Astrocyte of the cerebellum (primary cell): ENCODE data around the gene INTS6.

Source experiments
- DNase-seq: peaks from one replicate; pipeline ENCODE4 v3.0.0-alpha.2; 2011; ENCODE audit warnings: low read depth
- H3K4me3 ChIP-seq: 2 replicates; pipeline ENCODE4 v1.5.1; 2011; ENCODE audit warnings: mild to moderate bottlenecking, low read depth, low read length, moderate library complexity
- in situ Hi-C: cut with HindIII; loops from 2 replicates; pipeline ENCODE4 v1.10.0; 2017; ENCODE audit warnings: low sequenced_read_pairs
- TF ChIP-seq, protein P1 (sequence below): IDR thresholded peaks from 2 replicates; pipeline ENCODE4 v1.5.1; 2012; ENCODE audit warnings: low read length, low read depth, moderate library complexity, mild to moderate bottlenecking; ENCODE audit errors: missing control alignments

Gene INTS6

DNA sequence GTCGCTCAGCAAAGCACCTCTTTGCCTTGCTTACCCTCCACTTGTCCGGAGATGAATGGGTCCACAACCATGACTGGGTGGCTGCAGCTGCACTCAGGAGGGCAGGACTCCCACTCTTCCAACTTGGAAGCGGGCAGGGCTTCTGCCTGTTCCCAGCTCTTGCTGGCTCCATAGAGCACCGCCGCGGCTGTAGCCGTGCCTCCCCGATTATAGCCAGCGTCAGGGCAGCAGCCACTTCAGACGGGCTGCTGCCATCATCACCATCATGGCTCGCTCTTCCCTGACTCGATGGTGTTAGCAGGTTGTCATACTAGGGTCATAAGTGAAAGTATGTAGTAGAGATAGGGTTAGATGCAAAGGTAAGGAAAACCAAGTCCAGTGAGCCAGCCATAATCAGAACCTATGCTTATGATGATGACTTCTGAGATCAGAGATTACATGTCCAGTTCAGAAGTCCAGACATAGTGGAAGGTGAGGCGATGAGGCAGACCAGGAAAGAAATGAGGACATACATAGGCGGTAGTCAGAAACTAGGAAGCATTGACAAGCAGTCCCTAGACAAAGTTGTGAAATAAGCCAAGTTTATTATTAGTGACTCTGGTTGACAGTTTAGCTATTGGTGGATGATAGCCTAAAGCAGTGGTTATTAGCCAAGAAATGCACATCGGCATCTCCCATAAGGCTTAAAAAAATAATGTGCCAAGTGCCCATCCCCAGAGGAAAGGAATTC is 4.4 kb upstream of the INTS6 start:
- in situ Hi-C loops = loop anchor here (25.0 kb wide), 1 partner anchor 280 kb away; no protein-coding TSS in a partner anchor
- no peak for DNase-seq
- no peak overlapping the region for H3K4me3 ChIP-seq
- TF ChIP-seq, protein P1, sequence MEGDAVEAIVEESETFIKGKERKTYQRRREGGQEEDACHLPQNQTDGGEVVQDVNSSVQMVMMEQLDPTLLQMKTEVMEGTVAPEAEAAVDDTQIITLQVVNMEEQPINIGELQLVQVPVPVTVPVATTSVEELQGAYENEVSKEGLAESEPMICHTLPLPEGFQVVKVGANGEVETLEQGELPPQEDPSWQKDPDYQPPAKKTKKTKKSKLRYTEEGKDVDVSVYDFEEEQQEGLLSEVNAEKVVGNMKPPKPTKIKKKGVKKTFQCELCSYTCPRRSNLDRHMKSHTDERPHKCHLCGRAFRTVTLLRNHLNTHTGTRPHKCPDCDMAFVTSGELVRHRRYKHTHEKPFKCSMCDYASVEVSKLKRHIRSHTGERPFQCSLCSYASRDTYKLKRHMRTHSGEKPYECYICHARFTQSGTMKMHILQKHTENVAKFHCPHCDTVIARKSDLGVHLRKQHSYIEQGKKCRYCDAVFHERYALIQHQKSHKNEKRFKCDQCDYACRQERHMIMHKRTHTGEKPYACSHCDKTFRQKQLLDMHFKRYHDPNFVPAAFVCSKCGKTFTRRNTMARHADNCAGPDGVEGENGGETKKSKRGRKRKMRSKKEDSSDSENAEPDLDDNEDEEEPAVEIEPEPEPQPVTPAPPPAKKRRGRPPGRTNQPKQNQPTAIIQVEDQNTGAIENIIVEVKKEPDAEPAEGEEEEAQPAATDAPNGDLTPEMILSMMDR = no peak

- no peak overlapping the region for H3K4me3 ChIP-seq
- in situ Hi-C loops = loop anchor here (25.0 kb wide), 1 partner anchor 281 kb away; no protein-coding TSS in a partner anchor
- no peak for DNase-seq
- TF ChIP-seq, protein P1 = no peak
Observed at GRCh38 chr13:51456510-51456909, 3.7 kb upstream of the INTS6 start.

DNA sequence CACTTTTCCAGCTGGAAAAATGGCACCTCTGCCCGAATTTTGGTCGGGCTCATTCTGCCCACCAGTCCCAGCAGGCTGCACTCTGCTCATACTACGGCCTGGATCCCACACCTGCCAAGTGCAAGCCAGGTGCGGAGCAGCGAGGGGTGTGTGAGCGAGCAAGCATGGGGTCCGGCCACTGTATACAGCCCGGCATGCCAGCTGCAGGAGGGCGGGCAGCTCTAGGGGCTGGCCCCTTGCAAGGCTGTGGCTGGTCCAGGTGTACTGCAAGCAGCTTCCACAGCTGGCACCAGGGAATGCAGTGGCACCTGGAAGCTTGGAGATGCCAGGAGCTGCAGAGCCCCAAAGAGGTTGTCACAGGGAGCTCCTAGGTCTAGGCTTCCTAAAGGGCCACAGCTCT is 2.7 kb upstream of the INTS6 start:
- in situ Hi-C loops = loop anchor here (25.0 kb wide), 1 partner anchor 282 kb away; no protein-coding TSS in a partner anchor
- H3K4me3 ChIP-seq = no peak overlapping the region
- no peak for DNase-seq
- TF ChIP-seq, protein P1 = no peak

DNA sequence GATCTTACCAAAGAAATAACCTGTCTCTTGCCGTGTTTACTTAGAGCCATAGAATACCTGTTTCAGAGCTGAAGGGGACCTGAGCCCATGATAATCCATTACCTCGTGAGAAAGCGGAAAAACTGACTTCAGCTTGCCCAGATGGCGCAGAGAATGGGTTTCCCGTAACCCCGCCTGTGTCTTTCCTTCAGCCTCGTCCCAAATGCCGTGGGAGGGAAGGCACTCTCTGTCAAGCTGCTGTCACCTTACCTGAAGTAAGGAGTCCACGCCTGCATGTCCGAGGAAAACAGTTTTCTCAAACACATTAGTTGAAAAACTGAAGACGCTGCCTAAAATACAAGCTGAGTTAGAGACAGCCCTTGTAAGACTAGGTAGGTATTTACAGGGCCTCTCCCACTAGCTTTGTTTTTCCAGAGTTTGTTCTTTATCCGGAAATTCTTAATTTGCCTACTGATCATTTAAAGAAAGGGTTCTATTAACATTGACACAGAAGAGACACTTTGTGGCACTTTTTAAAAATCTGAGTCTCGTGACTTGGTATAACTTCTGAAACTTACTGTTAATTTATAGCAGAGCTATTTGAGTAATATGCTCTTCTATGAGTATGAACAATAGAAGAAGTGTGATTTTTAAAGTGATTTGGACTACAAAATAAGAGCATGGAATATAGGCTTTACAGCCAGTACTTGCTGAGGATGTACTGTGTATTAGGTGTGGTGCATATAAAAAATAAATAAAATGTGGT is 1.3 kb upstream of the INTS6 start:
- in situ Hi-C loops = loop anchor here (25.0 kb wide), 1 partner anchor 283 kb away; no protein-coding TSS in a partner anchor
- no peak for DNase-seq
- TF ChIP-seq, protein P1 = no peak
- H3K4me3 ChIP-seq = peak overlapping the region; percentile 62

- TF ChIP-seq, protein P1 = no peak
- H3K4me3 ChIP-seq = peak overlapping the region; percentile 62
- in situ Hi-C loops = loop anchor here (25.0 kb wide), 1 partner anchor 284 kb away; no protein-coding TSS in a partner anchor
- no peak for DNase-seq
Observed at GRCh38 chr13:51453207-51453958, 547 bp upstream of the INTS6 start.
